HepG2 (cell line): ENCODE results near the gene CD68. TPM values are rescaled to one million over a fixed set of nuclear protein-coding genes. Genes with fewer than 3 reads are reported as not detected.

Experiments used
- AGO2 ChIP-seq: fragments of 200-400 bp; formaldehyde crosslinking; optimal IDR thresholded peaks from 2 replicates; pipeline ENCODE3; 2017; ENCODE audit warnings: mild to moderate bottlenecking, low read depth, low read length, moderate library complexity
- CEBPG ChIP-seq: IDR thresholded peaks from 2 replicates; pipeline ENCODE4 v1.6.1; 2016
- CSRNP2 ChIP-seq: sonication (generic); formaldehyde crosslinking; conservative IDR thresholded peaks from 2 replicates; pipeline ENCODE4 v1.8.0; 2022; ENCODE audit warnings: low read depth, missing genetic modification reagents
- ELF1 ChIP-seq: sonication (generic); formaldehyde crosslinking; IDR thresholded peaks from 2 replicates; pipeline ENCODE4 v1.4.0; 2020; ENCODE audit warnings: missing genetic modification reagents
- HDAC2 ChIP-seq: sonication (generic); formaldehyde crosslinking; IDR thresholded peaks from 2 replicates; pipeline ENCODE4 v1.4.0; 2020; ENCODE audit warnings: missing genetic modification reagents
- HMG20A ChIP-seq: IDR thresholded peaks from 2 replicates; pipeline ENCODE4 v1.6.1; 2016; ENCODE audit warnings: borderline replicate concordance
- HNRNPL ChIP-seq: fragments of 200-400 bp; formaldehyde crosslinking; IDR thresholded peaks from 2 replicates; pipeline ENCODE4 v1.6.1; 2017; ENCODE audit warnings: mild to moderate bottlenecking, low read depth, low read length
- KDM5B ChIP-seq: sonication (generic); formaldehyde crosslinking; IDR thresholded peaks from 2 replicates; pipeline ENCODE4 v1.4.0; 2020; ENCODE audit warnings: missing genetic modification reagents, mild to moderate bottlenecking, borderline replicate concordance
- MLX ChIP-seq: IDR thresholded peaks from 2 replicates; pipeline ENCODE4 v1.6.1; 2016
- PCBP1 ChIP-seq: fragments of 200-400 bp; formaldehyde crosslinking; IDR thresholded peaks from 2 replicates; pipeline ENCODE4 v1.6.1; 2017; ENCODE audit warnings: mild to moderate bottlenecking, low read depth, low read length, borderline replicate concordance
- POLR2AphosphoS5 ChIP-seq: IDR thresholded peaks from 2 replicates; pipeline ENCODE4 v1.6.1; 2012; ENCODE audit warnings: low read depth, low read length
- RARA ChIP-seq: IDR thresholded peaks from 2 replicates; pipeline ENCODE4 v1.6.1; 2016; ENCODE audit warnings: missing genetic modification reagents, missing compliant biosample characterization
- RXRB ChIP-seq: IDR thresholded peaks from 2 replicates; pipeline ENCODE4 v1.6.1; 2016; ENCODE audit warnings: borderline replicate concordance, missing genetic modification reagents, missing compliant biosample characterization
- SMYD3 ChIP-seq: sonication (generic); formaldehyde crosslinking; IDR thresholded peaks from 2 replicates; pipeline ENCODE4 v1.8.1; 2023; ENCODE audit warnings: mild to moderate bottlenecking, missing genetic modification reagents
- THAP11 ChIP-seq: IDR thresholded peaks from 2 replicates; pipeline ENCODE4 v1.6.1; 2016; ENCODE audit warnings: missing biosample characterization, missing genetic modification reagents
- ZBTB7B ChIP-seq: sonication (generic); formaldehyde crosslinking; IDR thresholded peaks from 2 replicates; pipeline ENCODE4 v1.4.0; 2020; ENCODE audit warnings: missing genetic modification reagents
- ZNF20 ChIP-seq: sonication (generic); formaldehyde crosslinking; IDR thresholded peaks from 2 replicates; pipeline ENCODE4 v1.4.0; 2020; ENCODE audit warnings: mild to moderate bottlenecking, moderate library complexity, missing genetic modification reagents
- ZNF225 ChIP-seq: sonication (generic); formaldehyde crosslinking; IDR thresholded peaks from 2 replicates; pipeline ENCODE4 v1.4.0; 2020; ENCODE audit warnings: mild to moderate bottlenecking, missing genetic modification reagents
- ZNF430 ChIP-seq: sonication (generic); formaldehyde crosslinking; IDR thresholded peaks from 2 replicates; pipeline ENCODE4 v1.9.0; 2021; ENCODE audit warnings: mild to moderate bottlenecking, missing genetic modification reagents
- ZNF614 ChIP-seq: IDR thresholded peaks from 2 replicates; pipeline ENCODE4 v1.6.1; 2018; ENCODE audit warnings: missing biosample characterization, missing genetic modification reagents, inconsistent platforms, borderline replicate concordance
- ZNF691 ChIP-seq: sonication (generic); formaldehyde crosslinking; IDR thresholded peaks from 2 replicates; pipeline ENCODE4 v1.4.0; 2020; ENCODE audit warnings: missing genetic modification reagents, low read depth, mild to moderate bottlenecking, borderline replicate concordance
- ZNF770 ChIP-seq: sonication (generic); formaldehyde crosslinking; IDR thresholded peaks from 2 replicates; pipeline ENCODE4 v1.5.0; 2020; ENCODE audit warnings: mild to moderate bottlenecking, missing genetic modification reagents
- ZNF772 ChIP-seq: sonication (generic); formaldehyde crosslinking; IDR thresholded peaks from 2 replicates; pipeline ENCODE4 v1.5.0; 2020; ENCODE audit warnings: mild to moderate bottlenecking, missing genetic modification reagents
- polyA plus RNA-seq, 8 experiments: library from polyadenylated mRNA; depleted of rRNA in 3 of 8; stranded (reverse) in 7 of 8; unstranded in 1 of 8; fragments of >200 nt; fragmentation: Illumina TruSeq in 4 of 8; extraction: Trizol in 4 of 8; gene quantifications; 2 replicates each; pipeline versions ENCODE4 v1.2.1 to v1.2.3, GENCODE V29; 2011 to 2016; ENCODE audit warnings: low read depth in 4 of 8, missing spikeins in 1 of 8, mixed read lengths in 1 of 8; ENCODE audit not compliant: insufficient read depth in 1 of 8
- total RNA-seq, 5 experiments: library from RNA; depleted of rRNA; stranded (reverse); fragments of >200 nt; fragmentation: Illumina TruSeq; extraction: Trizol; gene quantifications; 2 replicates each; pipeline ENCODE4 v1.2.3, GENCODE V29; 2016; ENCODE audit warnings: low read depth in 1 of 5

The CD68 gene
- total and polyA plus RNA-seq, 2 of the 13 experiments (the other 11 are each of a cell fraction or from before 2014, with no cell fraction given): 10.3 to 104 TPM

- peak; percentile 81; the same call in 1 of the 2 replicates for TF ChIP-seq ZNF614 (CRISPR knock-in tag)
- TF ChIP-seq KDM5B: peak; percentile 56; the same call in 1 of the 2 replicates
- TF ChIP-seq RARA (CRISPR knock-in tag): peak; percentile 32; the same call in 1 of the 2 replicates
- peak; percentile 41; the same call in 1 of the 2 replicates for TF ChIP-seq ZBTB7B (CRISPR knock-in tag)
- 0 out of 2 replicates have a peak, but pooled peaks have one; percentile 13 for TF ChIP-seq ZNF770 (CRISPR knock-in tag)
- TF ChIP-seq ZNF691 (CRISPR knock-in tag): peak; percentile 53; the same call in 1 of the 2 replicates
- peak; percentile 50 for TF ChIP-seq THAP11 (CRISPR knock-in tag)
- TF ChIP-seq HNRNPL: peak; percentile 86
- TF ChIP-seq CSRNP2 (CRISPR knock-in tag): no peak
- TF ChIP-seq ZNF772 (CRISPR knock-in tag): no peak
- TF ChIP-seq AGO2: peak; percentile 69
- TF ChIP-seq POLR2AphosphoS5: peak; percentile 65
- TF ChIP-seq HDAC2 (CRISPR knock-in tag): peak; percentile 32; the same call in 1 of the 2 replicates
- TF ChIP-seq SMYD3: no peak
- TF ChIP-seq RXRB: peak; percentile 54; the same call in 1 of the 2 replicates
- 0 out of 2 replicates have a peak, but pooled peaks have one; percentile 4 for TF ChIP-seq CEBPG (CRISPR knock-in tag)
- peak; percentile 83 for TF ChIP-seq ELF1 (CRISPR knock-in tag)
- 0 out of 2 replicates have a peak, but pooled peaks have one; percentile 79 for TF ChIP-seq PCBP1
- 0 out of 2 replicates have a peak, but pooled peaks have one; percentile 22 for TF ChIP-seq MLX (CRISPR knock-in tag)
- TF ChIP-seq ZNF430 (CRISPR knock-in tag): peak; percentile 82; the same call in 1 of the 2 replicates
- TF ChIP-seq HMG20A (CRISPR knock-in tag): no peak
- 0 out of 2 replicates have a peak, but pooled peaks have one; percentile 26 for TF ChIP-seq ZNF225
- TF ChIP-seq ZNF20: peak; percentile 79; the same call in 1 of the 2 replicates
Observed at GRCh38 chr17:7557775-7558543, 21.5 kb upstream of the CD68 start (continued).
